HG03565 (cell line): ENCODE results near the gene COG3.

Experiments
- ATAC-seq: cut with Tn5 transposase; IDR thresholded peaks from one replicate; pipeline ENCODE4 v1.9.1; 2021; ENCODE audit warnings: mild to moderate bottlenecking, moderate library complexity; ENCODE audit not compliant: unreplicated experiment

The COG3 gene

GRCh38 chr13:45544520-45544919, 79.8 kb downstream of the COG3 start:
- ATAC-seq: no peak

DNA sequence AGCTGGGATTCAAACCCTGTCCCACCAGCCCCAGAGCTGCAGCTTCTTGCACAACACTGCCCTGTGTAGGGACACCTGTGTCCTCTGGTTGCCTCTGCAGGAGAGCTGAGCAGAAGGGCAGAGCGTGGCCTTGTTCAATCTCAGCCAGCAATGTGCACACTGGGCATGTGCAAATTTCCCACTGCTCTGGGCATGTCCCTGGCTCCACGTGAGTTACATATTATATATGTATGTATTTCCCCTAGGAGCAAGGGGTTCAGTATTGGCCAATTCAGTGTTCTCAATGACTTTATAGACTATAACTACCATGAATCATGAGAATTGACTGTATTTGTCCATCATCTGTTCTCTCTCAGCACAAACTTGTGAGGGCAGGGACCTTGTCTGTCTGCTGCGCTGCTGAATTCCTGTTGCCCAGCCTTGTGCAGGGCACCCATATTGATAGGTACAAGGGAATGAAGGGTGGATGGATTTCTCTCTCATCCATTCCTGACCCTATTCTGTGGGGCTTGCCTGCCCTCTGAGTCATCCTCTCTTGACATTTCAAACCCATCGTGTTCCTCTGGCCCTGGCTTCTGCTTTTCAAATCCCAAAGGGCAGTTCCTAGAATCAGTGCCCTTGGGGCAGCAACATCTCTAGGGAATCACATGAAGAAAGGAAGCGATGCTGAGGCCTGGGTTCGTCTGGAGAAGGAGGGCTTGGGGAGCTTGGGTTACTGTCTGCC, 81.1 kb downstream of the COG3 start:
- ATAC-seq: no peak

- ATAC-seq: no peak
Measured at GRCh38 chr13:45546410-45546765, 81.6 kb downstream of the COG3 start.

GRCh38 chr13:45548281-45548680, 83.5 kb downstream of the COG3 start:
- ATAC-seq: no peak

GRCh38 chr13:45554604-45555109, 89.9 kb downstream of the COG3 start:
- no peak for ATAC-seq

GRCh38 chr13:45564133-45564776, 99.5 kb downstream of the COG3 start:
- no peak for ATAC-seq

- ATAC-seq: no peak
Measured at GRCh38 chr13:45565331-45565730, 100.6 kb downstream of the COG3 start.

- ATAC-seq: no peak
Measured at GRCh38 chr13:45575146-45575829, 110.5 kb downstream of the COG3 start.

GRCh38 chr13:45575830-45576180, 111.1 kb downstream of the COG3 start:
- no peak for ATAC-seq

GRCh38 chr13:45576466-45576865, 111.7 kb downstream of the COG3 start:
- no peak for ATAC-seq

DNA sequence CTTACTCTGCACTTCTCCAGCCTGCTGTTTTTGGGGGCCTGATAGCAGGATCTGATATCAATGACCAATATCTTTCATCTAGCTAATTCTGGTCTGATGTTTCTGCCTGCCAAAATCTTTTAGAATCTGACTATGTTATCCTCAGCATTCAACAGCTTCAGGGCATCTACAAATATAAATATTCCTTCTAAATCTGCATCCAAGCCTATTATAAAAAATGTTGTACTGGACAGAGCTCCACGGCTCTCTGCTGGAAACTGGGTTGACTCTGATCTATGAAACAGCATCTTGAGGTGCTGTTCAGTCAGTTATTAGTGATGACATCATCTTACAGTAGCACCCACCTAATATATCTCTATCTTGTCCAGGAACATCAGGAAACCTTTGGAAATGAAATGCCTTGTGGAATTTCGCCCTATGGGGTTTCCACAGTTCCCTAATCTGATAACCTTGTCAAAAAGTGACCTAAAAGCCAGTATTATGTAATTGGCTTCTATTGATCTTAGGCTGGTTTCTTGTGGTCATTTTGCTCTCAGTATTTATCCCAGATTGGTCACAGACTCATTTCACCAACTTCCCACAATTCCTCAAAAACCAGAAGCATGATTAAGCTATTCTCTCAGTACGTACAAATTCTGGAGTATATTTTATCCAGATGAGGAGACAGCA, 117.8 kb downstream of the COG3 start:
- ATAC-seq: no peak

DNA sequence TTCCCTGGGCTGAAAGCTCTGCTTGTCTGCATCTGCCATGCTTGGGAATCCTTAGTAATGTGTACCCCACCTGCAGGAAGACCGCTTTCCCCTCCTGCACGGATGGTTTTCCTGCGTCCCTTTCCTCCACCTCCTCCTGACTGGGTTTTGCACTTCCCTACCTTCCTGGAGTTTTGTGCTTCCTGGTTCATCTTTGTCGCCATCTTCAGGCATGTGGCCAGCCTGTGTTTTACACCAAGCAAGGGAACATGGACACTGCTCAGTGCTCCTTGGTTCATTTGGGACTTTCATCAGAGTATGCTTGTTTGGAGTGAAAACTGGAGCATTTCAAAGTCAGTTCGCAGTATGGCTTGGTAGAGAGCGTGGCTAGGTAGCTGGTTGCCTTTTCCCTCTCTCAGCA, 120.1 kb downstream of the COG3 start:
- ATAC-seq: no peak
